GM10266 (cell line): ENCODE results near the gene RIMBP2.

Experiments
- DNase-seq: peaks from one replicate; pipeline ENCODE4 v3.0.0; 2012; ENCODE audit errors: extremely low spot score
- TF ChIP-seq, protein P1 (sequence below): IDR thresholded peaks from 2 replicates; pipeline ENCODE4 v1.5.1; 2012; ENCODE audit warnings: mild to moderate bottlenecking, low read depth; ENCODE audit not compliant: control insufficient read depth, insufficient read depth; ENCODE audit errors: missing control alignments

RIMBP2 gene

DNA sequence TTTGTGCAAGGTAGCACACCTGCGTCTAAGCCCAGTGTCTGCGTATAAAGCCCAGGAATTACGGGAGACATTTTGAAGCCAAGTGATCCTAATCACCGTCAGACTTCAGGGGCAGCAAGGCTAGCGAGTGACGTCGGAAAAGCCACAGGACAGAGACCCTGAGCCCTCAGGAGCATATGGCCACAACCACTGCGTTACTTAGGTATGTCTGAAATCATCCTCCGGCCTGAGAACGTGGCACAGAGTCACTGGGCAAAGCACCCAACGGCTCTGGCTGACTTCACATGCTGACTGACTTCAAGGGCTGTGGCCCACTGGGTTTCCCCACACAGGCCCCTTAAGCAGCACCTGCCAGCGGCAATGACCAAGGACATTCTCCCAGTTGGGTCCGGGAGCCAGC lies 71.5 kb downstream of the RIMBP2 start:
- DNase-seq: no peak
- TF ChIP-seq, protein P1, sequence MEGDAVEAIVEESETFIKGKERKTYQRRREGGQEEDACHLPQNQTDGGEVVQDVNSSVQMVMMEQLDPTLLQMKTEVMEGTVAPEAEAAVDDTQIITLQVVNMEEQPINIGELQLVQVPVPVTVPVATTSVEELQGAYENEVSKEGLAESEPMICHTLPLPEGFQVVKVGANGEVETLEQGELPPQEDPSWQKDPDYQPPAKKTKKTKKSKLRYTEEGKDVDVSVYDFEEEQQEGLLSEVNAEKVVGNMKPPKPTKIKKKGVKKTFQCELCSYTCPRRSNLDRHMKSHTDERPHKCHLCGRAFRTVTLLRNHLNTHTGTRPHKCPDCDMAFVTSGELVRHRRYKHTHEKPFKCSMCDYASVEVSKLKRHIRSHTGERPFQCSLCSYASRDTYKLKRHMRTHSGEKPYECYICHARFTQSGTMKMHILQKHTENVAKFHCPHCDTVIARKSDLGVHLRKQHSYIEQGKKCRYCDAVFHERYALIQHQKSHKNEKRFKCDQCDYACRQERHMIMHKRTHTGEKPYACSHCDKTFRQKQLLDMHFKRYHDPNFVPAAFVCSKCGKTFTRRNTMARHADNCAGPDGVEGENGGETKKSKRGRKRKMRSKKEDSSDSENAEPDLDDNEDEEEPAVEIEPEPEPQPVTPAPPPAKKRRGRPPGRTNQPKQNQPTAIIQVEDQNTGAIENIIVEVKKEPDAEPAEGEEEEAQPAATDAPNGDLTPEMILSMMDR: no peak

DNA sequence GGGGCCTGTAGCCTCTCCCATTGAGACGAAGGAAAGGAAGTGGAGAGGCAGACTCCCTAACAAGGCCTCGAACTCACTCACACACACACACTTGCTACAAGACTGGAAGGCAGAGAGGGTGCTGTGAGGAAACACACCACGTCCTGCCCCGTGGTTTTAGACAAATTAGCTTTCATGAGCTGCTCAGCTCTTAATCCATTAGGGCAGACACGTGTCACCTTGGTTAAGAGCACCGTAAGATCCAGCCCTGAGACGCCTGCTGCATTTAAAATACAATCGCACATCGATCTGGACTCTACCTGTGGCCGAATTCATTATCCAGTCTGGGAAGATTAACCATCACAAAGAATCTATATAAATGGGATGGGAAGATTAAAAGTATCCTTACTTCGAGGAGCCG lies 72.0 kb downstream of the RIMBP2 start:
- TF ChIP-seq, protein P1: no peak
- no peak for DNase-seq

DNA sequence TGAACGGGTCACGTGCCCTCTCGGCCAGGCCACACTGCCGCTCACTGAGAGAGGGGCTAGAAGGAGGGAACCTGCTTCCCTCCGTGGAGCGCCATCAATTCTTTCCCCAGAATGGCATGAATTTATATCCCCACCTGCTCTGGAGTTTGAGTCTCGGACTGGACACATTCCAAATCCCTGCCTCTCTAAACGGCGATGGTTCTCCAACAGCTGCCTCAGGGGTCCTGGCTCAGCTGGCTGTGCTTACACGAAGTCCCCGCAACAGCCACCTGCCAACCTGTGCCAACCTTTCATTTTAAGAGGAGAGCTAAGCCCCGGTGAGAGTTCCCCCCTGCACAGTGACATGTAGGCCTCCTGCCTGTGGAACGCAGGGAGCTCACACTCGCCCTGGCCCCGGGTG lies 73.2 kb downstream of the RIMBP2 start:
- no peak for DNase-seq
- TF ChIP-seq, protein P1: no peak

DNA sequence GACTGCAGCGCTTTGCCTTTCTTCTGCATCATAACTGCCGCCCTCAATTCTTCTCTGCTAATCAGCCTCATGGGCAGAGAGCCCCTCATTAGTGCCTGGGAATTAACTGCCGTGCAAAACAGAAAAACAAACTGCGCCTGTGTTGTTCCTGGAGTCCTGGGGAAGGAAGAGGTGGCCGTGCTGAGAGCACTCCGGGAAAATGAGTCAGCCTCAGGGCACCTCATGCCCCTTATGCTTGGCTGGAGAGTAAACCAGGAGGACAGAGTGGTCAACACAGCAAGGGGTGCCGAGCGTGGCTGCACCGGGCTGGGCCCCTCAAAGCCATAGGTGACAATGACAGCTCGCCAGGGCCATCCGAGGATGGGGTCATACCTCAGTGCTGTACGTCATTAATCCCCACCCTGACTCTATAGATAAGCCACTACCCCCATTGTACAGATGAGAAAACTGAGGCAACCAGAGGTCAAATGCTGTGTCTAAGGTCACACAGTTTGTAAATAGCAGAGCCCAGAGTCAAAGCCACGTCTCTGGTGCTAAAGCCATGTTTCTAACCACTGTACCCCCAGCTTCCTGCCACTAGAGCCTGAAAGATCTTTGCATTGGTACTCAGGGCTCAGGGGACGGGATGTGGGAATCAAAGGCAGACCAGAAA lies 74.4 kb downstream of the RIMBP2 start:
- TF ChIP-seq, protein P1: no peak
- DNase-seq: no peak

DNA sequence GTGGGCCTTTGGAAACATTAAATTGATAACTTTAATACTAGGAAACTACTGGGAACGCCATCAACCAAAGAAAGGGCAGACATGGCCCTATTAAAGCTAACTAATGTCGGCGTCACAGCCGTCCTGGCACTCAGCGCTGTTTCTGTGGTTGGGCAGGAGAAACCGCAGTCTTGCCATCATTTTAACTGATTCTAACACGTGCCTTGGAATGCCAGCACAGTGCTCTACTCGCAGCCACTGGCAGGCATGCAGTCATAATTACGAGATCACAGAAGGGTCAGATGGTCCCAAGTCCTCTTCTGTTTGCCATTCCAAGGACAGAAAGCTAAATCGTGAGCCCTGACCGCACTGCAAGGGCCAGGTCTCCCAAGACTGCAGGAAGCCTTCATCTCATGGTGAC lies 75.2 kb downstream of the RIMBP2 start:
- TF ChIP-seq, protein P1: no peak
- no peak for DNase-seq

DNA sequence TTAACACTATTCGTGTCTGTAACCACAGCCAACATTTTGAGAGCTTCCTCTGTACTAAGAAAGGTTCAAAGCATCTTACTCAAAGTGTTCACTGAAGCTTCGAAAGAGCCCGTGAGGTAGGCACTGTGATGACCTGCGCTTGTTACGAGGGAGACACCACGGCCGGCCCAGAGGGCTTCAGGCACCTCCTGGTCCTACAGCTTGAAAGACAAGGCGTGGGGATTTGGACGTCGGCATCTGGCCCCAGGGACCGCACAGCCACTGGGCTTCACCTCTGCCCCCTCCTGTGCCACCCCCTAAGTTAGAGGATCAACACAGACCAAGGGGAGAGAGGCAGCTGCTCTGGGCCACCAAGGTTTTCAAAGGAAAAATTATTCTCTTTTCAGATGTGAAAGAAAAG lies 75.6 kb downstream of the RIMBP2 start:
- no peak for DNase-seq
- TF ChIP-seq, protein P1: no peak

DNA sequence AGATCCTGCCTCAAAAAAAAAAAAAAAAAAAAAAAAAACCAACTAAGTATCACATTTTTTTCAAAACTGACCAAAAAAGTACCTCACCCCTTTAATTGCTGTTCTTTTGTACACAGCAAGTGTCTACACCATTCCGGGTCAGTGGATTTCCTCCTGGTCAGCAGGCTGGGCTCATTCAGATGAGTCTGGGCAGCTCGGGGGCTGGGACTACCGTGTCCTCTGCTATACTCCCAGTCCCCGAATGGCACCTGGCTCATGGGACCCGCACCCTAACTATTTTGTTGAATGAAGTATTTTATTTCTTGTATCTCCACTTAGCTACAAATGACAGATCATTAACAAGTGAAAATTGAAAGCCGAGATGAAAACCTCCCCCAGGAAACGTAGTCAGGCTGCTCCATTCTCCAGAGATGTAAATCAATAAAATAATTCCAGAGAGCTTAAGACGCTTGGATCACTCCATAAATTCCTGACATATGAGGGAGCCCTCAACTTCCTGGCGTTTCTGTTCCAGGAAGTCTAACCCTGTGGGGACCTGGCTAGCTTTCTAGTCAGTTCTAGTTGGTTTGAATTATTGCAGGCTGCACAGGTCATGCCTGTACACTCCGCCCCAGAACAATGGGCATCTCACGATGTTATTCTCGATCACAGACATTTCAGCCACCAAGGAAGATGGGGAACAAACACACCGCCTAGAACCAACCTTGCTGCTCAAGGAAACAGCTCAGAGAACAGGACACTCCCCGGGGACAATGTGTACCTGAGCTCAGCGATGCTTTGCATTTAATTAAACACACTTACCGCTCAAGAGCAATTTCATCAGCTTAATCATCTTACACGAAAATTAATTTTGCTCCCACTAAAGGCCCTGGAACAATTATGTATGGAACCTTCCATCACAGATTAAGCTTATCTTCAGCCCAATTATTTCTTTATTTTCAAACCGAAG lies 76.3 kb downstream of the RIMBP2 start:
- TF ChIP-seq, protein P1: no peak
- DNase-seq: no peak
